GM10847 (cell line): Measurements from ENCODE around the gene AGAP1.

Experiments
- POLR2A ChIP-seq: IDR thresholded peaks from 2 replicates; pipeline ENCODE4 v1.6.1; 2011; ENCODE audit not compliant: insufficient read length; ENCODE audit errors: extremely low read depth

AGAP1 gene

DNA sequence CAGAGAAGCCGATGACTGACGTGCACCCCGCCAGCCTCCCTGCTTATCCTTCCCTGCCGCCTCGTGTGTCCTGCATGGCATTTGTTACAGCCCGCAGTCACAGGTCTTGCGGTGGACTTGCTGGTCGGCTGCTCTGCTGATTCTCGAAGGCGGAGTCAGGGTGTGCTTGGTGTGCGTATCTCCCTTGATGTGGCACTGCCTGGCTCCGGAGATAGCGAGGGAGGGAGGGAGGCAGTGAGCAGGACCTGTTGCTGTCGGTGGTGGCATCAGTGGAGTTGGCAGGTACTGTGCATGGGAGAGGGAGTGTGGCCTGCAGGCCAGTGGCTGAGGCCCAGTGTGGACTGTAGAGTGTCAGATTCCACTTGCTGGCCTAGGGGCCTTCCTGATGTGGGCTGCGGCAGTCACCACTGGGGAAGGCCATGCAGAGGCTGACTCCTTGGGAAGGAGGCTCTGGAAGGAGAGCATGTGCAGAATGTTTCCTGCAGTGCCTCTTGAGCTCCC lies 198.9 kb downstream of the AGAP1 start:
- no peak for TF ChIP-seq POLR2A

DNA sequence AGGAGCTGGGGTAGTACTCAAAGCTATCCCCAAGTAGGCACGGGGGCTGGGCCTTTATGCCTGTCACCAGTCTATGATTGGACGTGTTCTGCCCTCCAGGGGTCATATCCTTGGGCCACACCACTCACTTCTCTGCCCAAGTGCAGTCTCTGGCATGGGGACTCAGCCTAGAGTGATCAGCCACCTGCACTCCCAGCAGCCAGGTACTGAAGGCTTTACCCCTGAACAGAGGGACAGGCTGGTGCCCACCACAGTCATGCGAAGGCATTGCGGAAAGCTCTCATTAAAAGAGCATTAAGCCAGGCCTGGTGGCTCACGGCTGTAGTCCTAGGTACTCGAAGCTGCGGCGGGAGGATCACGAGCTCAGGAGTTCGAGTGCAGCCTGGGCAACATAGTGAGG lies 199.4 kb downstream of the AGAP1 start:
- no peak for TF ChIP-seq POLR2A

DNA sequence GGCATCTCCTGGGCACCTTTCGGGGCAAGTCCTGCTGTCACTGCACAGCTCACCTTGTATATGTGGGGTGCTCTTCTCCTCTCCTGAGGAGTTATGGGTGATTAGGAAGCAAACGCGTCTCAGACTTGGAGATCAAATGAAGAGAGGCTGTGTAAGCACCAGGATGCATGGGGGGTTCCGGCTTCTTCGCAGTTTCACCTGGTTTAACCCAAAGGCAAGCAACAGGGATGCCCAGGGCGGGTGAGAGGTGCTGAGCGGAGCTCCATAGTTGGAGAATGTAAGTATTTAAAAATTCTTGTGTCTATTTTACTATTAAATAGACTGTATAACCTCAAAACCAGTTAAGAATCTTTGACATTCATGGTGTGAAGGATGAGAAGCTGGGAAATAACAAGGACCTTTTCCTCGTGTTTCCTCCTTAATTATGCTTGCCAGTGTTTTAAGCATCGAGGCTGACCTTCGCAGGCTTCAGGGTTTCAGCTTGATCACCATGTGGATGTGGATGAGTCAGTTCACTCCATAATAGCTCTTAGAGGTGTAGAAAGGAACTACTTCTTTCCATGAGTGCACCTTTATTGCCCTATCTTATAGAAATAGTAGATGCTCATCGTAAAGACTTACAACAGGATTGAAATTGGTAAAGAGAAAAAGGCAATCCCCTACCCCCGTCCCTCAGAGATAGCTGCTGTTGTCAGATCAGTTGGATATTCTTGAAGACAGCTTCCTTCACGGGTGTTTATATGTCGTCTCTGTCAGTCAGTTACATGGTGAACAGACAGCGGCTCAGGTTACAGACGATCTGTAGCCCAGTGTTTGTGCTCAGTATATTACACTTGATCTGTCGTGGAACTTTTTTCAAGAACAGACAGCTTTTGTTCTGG lies 201.1 kb downstream of the AGAP1 start:
- TF ChIP-seq POLR2A: no peak

DNA sequence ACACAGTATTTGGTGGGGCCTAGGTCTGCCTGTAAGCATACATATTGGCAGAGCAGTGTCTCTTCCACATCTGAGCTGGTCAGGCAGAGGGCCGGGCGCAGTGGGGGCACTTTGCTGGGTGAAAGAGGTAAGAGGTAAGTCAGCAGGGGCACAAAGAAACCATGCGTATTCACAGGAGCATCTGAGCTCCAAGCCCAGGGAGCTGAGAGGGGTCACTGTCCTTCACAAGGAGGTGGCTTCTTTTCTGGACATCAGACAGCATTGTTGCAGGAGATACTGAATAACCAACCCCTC lies 201.7 kb downstream of the AGAP1 start:
- no peak for TF ChIP-seq POLR2A

DNA sequence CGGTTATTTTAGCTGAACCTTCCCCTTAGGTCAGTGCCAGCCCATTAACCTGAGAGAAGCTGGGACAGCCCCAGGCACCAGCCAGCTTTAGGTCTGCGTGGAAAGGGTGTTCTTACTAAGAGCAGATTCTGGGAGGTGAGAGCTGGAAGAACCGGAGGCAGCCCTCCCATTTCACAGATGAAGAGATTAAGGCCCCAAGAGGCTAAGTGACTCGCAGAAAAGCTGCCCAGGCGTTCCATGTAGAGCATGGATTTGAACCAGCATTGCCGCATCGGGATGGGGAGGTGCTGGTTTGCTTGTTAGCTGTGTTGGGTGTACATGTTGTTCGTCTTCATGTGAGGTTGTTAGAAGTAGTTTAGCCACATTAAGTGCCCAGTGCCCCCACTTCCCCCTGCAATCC lies 203.2 kb downstream of the AGAP1 start:
- no peak for TF ChIP-seq POLR2A

DNA sequence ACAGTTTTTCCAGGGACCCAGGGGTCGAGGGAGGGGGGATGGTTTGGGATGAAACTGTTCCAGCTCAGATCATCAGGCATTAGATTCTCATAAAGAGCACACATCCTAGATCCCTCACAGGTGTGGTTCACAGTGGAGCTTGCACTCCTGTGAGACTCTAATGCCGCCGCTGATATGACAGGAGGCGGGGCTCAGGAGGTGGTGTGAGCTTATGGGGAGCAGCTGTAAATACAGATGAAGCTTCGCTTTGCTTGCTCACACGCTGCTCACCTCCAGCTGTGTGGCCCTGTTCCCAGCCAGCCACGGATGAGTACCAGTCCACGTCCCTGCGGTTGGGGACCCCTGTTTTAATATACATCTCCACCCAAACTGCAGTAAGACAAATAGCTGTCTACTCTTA lies 204.2 kb downstream of the AGAP1 start:
- no peak for TF ChIP-seq POLR2A

DNA sequence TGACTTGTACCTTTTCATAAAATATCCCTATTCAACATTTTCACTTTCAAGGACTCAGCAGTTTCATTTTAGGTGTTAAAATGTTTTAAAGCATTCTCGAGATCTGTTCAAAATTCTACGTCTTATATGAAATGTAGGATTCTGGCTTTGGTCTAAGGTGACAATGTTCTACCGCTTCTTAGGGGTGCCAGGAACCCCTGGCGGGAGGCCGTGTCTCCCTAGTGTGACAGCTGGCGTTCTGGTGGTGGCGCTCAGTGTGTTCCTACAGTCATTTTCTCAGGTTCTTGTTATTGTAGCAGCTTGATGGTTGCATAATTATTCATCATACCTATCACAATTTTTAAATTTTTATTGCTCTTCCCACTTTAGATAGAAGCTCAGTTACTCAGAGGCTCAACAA lies 204.6 kb downstream of the AGAP1 start:
- TF ChIP-seq POLR2A: no peak

DNA sequence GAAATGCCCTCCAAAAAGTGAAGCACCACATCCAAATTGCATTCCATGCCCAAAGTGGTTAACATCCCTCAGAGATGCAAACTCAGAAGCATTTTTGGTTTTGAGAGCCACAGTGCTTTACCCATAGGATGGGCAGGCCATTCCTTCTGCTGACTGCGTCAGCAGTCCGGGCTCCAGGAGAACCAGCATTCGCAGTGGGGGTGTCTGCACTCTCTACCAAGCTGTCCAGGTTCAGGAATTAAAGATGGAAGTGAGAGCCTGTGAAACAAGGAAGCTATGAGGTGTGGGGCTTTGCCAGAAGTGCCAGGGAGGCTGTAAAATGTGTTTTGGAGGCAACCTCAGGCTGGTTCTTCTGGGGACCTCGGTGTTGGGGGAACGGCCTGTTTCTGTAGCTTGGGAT lies 205.7 kb downstream of the AGAP1 start:
- no peak for TF ChIP-seq POLR2A

DNA sequence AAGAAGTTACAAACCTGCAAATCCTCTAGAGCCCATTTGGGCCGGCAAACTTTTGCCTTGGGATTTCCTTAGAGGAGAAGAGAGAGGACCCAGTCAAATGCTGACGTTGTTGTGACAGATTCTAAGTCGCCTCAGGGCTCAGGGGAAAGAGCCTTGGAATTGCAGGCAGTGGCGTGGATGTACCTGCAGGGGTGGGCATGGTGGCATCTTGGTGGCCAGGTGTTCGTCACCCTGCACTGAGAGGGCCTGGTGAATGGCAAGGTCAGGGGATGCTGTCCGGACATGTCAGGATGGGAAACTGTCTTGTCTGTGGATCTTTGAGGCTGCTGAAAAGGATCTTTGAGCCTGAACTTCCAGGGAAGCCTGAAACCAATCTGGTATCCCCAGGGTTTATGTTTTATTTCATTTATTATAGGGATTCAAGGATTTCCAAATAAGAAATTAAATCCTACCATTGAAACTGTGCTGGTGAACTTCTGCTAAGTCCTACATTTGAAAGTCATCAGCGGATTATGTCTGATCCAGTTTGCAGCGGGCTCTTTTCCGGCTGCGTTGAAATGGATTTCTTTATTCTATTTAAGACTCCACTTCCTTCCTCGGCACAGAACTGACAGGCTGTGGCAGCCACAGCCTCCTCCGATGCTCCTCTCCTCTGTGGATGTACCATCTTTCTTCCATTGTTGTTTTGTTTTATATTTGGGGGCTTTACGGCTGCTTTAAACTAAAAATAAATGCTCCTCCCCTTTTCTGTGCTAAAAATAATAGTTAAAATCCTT lies 207.6 kb downstream of the AGAP1 start:
- no peak for TF ChIP-seq POLR2A

DNA sequence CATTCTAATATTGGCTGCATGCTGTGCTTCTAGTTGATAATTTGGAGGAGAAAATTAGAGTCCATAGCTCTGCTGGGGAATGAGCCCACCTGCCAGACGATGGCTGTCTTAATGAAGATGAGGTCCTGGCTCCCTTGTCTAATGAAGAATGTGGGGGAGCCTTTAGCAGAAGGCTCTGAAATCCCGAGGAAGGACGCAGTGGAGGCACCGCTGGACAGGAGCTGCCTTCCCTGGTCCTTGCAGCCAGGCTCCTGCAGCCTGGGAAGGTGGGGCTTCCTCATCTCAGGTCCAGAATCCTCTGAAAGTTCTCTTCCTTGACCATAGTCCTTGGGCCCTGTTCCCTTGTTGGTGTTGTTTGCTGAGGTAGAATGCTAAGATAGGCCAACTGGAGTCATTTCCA lies 208.3 kb downstream of the AGAP1 start:
- no peak for TF ChIP-seq POLR2A

DNA sequence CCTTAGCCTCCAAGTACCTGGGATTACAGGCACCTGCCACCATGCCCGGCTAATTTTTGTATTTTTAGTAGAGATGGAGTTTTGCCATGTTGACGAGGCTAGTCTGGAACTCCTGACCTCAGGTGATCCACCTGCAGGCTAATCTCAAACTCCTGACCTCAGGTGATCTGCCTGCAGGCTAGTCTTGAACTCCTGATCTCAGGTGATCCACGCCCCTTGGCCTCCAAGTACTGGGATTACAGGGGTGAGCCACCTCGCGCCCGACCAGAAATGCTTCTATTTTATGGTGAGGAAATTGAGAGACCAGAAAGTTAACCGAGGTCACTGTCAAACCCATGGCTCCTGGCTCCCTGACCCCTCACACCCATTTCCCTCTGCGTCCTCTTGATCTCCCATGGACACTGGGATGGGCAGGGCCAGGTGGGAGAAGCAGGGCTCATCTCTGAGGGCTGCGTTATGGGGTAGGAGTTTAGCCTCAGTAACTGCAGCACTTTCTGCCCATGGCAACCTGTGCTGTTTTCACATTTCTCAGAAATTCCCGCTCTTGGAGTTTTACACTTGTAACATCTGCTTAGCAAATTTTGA lies 210.0 kb downstream of the AGAP1 start:
- TF ChIP-seq POLR2A: no peak

DNA sequence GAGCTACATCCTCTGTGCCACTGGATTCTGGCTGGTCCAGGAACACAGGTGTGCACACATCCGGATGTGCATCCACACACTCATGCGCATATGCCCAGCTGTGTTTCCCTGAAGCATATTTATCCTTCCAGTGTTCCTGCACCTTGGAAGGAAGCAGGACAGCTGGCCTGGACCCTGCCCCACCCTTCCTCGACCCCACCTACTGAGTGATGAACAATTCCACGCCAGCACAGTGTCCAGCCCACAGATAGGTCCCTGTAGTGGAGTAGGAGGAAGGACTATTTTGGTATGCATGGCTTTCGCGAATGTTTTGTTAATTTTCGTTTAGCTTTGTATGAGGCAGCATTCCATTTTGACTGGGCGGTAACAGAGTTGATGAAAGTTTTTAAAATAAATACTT lies 211.5 kb downstream of the AGAP1 start:
- no peak for TF ChIP-seq POLR2A

DNA sequence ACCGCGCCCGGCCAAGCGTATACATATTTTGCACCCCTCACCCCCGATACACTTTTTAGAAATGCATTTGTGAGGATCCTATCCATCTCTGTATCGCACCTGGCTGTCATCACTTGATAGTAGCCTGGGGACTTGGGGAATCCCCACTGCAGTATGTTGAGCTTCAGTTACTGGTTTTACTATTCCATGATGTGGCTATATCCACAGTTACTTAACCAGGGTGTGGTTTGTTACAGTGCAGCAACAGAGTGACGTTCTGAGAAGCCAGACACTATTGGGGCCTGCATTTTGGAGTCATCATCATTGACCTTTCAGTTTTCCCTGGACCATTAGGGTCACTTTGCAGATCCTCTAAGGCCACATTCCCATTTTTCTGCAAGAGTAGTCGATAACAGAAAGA lies 212.7 kb downstream of the AGAP1 start:
- no peak for TF ChIP-seq POLR2A

DNA sequence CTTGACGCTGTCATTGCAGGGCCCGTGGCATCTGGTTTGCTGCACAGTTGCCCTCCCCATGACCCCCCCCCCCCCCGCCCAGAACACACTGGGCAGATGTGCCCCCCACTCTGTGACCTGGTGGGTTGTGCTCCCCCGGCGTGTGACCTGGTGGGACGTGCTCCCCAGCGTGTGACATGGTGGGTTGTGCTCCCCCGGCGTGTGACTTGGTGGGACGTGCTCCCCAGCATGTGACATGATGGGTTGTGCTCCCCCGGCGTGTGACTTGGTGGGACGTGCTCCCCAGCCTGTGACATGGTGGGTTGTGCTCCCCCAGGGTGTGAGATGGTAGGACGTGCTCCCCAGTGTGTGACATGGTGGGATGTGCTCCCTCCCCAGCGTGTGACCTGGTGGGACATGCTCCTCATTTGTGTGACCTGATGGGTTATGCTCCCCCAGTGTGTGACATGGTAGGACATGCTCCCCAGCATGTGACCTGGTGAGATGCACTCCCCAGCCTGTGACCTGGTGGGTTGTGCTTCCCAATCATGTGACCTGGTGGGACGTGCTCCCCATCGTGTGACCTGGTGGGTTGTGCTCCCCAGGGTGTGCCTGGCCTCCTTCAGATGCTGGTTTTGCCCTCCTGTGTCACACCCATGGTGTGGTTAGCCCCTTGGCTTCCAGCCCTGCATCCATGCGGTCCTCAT lies 213.7 kb downstream of the AGAP1 start:
- TF ChIP-seq POLR2A: no peak

DNA sequence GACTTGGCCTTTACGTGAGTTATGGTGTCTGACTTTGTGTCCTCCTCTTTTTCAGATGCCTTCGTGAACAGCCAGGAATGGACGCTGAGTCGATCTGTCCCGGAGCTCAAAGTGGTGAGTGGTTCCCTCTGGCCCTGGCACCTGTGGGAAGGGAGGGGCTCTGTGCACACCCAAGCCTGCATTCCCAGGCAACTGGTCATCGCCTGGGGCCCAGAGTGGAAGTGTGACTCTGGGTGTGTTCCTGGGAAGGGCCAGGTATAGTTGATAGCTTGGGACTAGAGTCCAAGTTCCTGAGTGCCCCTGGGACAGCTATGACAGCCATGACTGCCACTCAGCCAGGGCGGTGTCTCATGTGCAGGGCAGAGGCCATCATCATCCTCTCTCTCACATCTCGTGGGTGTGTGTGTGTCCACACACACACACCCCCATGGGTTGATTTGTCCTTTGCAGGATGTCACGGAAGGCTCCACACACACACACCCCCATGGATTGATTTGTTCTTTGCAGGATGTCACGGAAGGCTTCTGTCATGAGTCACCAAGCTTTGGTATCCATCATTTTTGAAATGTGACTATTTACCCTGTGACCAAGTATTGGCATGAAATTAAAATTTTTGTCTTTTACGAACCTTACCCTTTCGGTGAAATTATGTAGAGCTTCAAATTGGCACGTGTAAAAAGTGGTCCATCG lies 215.4 kb downstream of the AGAP1 start:
- no peak for TF ChIP-seq POLR2A
